HG02840 (cell line): Measurements from ENCODE around the gene KCNH5.

ENCODE experiments used
- ATAC-seq: cut with Tn5 transposase; IDR thresholded peaks from one replicate; pipeline ENCODE4 v1.9.1; 2021; ENCODE audit warnings: mild to moderate bottlenecking, moderate library complexity, moderate number of reproducible peaks; ENCODE audit not compliant: unreplicated experiment, low FRiP score

The KCNH5 gene

DNA sequence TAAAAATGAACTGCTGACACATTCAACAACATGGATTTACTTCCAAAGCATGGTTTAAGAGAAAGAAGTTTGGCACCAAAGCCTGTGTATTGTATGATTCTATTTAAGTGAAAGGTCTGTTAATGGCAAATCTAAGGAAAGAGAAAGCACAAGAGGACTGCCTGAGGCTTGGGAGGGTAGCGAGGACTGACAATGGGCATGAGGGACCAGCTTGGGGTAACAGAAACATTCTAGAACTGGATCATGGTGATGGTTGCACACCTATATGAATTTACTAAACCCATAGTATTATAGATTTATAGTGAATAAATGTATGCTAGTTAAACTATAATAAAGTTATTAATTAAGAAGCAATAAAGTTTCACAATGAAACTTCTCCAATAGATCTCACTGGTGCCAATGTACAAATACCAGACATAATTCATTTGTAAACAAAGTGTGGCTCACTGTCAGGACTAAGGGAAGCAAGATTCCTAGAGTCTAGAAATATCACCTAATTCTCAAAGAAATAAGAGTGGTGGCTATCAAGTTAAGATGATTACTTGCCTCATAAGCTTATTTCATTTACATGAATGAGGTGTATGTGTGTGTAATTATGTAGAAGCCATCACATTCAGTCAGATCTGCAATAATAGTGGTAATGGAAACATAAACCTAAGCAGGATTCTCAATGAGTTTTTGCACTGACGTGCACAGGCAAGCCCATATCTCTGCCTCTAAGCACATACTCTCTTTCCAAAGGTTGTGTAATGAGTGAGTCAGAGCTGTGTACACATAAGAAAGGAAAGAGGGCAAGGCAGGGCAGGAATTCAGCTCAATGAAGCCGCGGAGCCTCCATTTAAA, 353.4 kb downstream of the KCNH5 start:
- no peak for ATAC-seq

DNA sequence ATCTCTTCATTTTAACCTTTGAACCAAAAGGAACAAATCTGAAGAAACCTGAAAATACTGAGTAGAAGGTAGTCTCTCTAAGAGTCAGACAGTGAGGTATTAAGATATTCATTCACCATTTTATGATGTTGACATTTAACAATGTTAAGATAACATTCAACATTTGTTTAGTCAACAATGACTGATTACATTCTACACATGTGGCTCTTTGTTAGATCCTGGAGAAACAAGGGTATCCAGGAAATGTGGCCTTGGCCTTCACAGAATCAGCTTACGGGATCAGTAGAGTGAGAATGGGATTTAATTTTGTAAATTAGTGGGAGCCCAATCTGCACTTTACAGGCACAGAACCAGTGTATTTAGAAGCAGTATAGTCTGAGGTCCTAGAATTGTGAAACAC, 355.5 kb downstream of the KCNH5 start:
- no peak for ATAC-seq

DNA sequence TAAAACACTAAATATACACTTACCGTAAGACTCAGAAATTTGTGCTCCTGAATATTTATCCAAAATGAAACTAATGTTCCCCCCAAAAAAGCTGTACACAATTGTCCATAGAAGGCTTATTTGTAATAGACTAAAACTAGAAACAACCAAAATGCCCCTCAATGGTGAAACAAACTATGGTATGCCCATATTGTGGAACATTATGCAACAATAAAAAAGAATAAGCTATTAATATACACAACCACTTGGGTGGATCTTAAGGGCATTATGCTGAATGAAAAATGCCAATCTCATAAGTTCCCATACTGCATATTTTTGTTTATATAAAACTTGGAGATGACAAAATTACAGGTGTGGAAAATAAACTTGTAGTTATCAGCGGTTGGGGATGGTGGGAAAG, 357.4 kb downstream of the KCNH5 start:
- no peak for ATAC-seq

DNA sequence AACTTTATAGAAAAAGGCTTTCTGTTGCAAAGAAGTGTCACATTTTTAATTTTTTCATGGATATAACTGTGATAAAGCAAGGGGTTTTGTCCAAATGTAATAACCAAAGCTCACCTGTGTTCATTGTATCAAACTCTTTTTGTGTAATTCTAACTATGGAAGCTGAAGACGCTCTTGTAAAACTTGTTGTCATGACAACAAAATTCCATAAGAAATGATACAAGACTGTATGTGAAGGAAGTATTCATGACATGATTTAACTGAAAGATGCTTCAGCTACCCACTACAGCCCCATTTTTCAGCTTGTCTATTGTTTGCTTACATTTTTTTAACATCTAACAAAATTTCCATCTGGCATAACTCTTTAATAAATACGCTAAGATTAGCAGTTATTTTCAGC, 360.9 kb downstream of the KCNH5 start:
- ATAC-seq: no peak

DNA sequence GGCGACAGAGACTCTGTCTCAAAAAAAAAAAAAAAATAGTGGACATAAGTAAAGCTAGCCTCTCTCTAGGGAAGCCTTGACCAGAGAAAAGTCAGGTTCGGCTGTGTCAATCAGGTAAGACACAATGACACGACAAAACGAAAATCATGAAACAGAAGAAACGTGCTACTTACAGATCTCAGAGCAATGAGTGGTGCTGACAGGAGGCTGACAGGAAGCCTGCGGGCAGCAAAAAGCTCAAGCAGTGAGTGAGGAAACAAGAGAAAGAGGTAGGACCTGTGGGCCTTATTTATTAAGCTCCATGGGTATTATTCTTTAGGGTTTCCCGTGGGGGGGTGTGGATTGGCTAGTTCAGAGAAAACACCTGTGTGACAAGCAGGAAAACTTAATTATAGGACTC, 363.1 kb downstream of the KCNH5 start:
- ATAC-seq: no peak

DNA sequence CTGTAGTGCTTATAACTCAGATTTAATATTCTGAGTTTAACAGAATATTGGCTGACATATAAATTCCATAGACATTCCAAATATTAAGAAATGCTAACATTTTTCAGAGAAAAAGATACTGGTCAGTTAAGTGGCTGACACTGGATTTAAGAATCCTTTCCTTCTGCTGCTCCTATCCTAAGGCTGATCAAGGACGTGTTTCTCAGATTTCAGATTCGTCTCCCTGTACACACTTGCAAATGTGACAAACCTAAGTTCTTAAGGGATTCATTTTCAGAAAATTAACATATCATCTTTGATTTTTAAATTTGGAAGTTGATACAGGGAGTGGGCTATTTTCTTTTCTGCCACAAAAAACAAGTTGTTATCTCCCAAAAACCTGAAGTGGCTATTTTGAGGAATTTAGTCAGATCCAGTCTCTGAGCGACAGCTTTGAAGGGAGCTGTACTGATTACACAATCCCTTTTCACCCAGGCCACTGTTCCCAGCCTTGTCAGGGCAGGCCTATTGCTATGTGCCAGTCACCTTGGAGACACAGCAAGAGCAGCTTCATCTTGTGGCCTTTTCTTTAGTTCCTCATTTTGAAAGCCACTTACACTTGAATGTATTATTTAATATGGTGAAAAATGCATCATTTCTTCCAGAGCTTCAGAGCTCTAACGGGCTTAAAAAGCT, 370.6 kb downstream of the KCNH5 start:
- ATAC-seq: no peak

DNA sequence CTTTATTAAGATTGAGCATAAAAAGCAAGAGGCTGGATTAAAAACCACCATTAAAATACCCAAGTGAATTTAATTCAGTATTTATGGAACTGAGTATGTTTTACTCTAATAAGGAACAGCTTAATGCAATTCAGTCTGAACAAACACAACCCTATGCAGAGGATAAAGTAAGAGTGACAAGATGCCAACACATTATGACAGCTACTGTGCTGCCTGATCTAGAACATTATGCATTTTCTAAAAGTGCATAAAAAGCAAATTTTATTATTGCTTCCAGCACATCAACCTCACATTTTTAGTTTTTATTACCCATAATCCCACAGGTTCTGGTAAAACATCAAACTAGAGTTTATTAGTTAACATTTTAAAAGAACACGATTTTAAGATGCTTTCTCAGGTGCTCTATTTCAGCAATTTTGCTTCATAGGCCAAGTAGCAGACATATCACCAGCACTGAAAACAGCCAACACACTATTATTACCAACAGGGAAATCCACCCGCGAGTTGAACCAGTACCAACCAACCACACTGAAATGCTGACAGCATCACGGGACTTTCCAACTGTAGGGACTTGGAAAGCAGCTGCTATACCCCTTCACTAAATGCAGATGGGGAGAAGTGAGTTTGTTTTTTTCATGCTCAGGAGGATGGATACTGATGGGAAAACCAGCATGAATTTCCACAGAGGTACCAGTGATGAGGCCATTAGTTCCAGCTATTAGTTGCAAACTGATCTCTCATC, 372.1 kb downstream of the KCNH5 start:
- ATAC-seq: no peak

DNA sequence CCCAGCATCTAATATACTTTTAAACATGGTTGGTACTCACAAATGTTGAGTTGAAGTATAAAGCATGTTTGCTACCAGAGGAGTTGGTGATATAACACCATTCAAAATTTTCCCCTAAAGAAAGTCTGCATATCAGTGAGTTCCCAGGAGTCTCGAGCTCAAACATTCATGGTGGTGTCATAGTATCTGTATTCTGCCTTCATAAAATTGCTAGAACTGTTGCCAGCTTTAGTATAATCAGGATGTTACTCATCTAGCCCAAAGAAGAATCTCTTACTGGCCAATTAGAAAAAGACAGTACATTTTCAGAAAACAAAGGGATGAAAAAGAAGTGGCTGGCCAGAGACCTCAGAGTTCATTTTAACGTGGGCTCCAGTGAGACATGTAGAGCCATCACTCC, 374.7 kb downstream of the KCNH5 start:
- no peak for ATAC-seq

DNA sequence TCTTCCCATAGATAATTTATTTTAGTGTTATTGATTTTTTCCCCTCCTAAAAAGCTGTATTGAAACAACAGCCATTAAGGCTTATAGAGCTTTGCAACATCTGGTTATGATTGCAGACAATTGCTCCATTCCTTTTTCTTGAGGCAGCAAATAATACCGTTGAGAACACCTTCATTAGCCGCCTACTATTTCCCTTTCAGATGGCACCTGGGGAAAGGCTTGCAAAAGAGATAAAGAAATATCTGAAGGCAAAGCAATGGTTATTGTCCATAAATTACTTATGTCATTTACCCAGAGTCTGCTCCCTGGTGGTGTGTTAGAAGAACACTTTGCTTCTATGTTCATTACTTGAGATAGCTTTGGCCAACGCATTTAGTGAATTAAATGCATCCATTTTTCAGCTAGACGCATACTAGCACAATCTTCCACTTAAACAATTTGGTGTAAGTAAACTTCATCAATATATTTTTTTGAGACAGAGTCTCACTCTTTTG, 377.8 kb downstream of the KCNH5 start:
- ATAC-seq: no peak

DNA sequence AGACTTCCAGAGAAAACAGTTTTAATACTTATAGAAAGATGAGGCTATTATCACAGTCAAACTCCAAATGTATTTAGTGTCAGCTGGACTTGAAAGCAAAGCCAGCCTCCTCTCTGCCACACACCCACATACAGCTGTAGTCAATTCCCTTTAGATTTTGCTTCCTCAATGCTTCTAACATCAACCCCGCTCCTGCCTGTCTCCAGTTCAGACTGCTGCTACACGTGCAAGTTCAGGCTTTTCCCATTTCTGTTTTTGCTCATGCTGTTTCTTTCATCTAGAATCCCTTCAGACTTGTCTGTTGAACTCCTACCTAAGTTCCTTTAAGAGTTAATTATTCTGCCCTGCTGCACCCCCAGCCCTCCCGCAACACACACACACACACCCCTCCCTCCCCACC, 380.0 kb downstream of the KCNH5 start:
- no peak for ATAC-seq

DNA sequence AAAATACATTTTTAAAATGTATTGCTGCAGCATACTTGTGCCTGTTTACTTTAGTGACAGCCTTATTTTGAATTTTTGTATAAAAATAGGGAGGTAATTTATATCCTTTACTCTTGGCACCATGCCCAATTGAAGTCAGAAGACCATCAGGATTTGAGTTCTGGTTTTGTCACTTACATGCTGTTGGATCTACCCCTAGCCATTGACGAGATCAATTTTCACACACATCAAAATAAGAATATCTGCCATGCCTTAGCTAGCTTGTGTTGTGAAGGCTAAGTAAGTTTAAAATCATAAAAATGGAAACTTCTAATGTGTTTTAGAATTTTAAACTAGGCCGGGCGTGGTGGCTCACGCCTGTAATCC, 381.8 kb downstream of the KCNH5 start:
- ATAC-seq: no peak

DNA sequence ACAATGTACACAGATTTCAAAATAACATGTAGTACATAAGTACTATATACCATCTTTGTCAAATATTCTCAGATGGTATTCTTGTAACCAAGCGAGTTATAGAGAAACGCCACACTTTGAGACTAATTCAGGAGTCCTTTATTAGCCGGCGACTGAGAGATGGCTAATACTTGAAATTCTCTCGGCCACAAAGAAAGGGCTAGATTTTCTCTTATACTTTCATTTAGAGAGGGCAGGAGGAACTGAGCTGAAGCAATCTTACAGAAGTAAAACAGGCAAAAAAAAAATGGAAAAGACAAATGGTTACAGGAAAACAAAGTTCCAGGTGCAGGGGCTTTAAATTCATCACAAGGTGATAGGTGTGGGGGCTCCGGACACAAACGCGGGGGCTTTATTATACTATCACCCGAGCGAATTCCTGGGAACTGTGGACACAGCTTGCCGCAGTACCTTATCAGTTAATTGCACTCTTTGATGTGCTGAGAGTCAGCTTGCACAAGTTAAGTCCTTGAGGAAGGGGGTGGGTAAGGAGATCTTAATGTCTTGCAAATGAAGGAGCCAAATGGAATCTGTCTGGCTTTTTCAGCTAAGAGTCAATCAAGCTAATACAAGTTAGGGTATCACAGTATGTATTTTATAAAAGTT, 382.3 kb downstream of the KCNH5 start:
- ATAC-seq: no peak

DNA sequence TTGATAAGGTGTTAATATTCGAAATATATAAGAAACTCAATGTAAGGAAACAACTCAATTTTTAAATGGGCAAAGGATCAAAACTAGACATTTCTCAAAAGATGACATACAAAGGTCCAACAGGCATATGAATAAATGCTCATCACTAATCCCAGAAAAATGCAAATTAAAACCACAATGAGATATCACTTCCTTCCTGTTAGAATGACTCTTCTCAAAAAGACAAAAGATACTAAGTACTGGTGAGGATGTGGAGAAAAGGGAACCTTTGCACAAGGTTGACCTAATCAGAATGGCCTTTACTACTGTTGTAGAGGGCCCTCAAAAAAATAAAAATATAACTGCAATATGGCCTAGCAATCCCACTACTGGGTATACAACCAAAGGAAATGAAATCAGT, 383.4 kb downstream of the KCNH5 start:
- ATAC-seq: no peak

DNA sequence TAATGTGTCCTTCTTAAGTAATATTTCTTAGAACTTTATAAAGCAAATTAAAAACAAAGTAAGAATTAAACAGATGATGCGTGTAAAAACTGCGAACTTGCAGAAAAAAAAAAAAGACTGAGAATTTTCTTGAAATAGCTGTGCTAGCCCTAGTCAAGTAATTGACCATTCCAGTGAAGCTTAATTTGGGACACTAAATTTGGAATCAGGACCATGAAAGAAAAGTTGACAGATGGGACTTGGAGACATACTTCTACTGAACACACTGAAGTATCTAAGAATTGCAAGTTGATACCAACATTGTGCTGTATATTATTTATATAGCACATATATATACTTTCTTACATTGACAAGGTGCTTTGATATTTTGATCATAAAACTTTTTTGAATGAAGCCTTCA, 386.6 kb downstream of the KCNH5 start:
- no peak for ATAC-seq

DNA sequence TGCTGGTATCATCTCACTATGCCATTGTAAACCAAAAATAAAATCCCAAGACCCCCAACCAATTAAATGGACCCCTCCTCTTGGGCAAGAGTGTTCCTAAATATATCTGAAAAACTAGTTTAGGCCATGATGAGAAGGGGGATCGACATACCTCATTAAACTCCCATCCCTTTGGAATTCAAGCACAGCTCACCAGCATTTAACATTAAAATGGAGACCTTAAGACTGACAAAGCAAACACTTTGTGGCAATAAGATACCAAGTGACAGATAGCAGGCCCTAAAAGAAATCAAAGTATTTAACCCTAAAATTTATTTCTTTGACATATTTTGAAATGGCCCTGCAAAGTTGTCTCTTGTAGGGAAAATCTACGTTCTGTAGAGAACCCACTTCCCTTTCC, 387.9 kb downstream of the KCNH5 start:
- no peak for ATAC-seq

DNA sequence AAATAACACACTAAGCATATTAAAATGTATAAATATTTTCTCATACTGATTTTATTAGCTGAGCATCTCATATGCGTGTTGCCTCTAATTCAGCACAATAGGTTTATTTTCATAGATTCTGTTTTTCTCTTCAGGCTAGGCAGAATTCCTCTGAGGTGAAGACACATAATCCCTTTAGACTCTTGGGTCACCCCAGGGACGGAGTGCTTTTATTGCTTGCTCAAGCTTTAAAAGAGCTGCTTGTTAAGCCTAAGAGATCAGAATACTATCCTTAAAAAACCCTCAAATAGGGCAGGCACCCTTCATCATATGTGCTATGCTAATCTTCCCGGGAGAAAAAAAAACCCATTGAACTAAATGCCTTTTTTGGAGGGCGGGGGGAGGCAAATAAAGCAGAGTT, 390.1 kb downstream of the KCNH5 start:
- no peak for ATAC-seq

DNA sequence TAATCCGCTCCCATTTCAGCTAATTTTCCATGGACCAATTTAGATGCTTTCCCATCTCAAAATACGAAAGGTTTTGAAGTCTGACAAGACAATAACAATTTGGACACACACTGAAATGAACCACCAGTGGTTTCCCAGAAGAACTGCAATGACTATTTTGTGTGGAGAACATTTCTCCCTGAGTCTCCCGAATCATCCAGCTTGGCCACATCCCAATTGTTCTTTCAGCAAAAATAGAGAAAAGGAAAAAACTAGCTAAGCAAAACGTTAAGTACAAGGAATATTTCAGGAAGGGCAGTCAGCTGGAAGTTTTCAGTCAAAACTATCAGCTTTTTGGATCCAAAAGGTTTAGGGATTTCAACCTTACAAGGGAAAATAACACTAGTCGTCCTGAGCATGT, 390.6 kb downstream of the KCNH5 start:
- ATAC-seq: no peak
